ENCODE results near the gene RTF1.

Gene RTF1

DNA sequence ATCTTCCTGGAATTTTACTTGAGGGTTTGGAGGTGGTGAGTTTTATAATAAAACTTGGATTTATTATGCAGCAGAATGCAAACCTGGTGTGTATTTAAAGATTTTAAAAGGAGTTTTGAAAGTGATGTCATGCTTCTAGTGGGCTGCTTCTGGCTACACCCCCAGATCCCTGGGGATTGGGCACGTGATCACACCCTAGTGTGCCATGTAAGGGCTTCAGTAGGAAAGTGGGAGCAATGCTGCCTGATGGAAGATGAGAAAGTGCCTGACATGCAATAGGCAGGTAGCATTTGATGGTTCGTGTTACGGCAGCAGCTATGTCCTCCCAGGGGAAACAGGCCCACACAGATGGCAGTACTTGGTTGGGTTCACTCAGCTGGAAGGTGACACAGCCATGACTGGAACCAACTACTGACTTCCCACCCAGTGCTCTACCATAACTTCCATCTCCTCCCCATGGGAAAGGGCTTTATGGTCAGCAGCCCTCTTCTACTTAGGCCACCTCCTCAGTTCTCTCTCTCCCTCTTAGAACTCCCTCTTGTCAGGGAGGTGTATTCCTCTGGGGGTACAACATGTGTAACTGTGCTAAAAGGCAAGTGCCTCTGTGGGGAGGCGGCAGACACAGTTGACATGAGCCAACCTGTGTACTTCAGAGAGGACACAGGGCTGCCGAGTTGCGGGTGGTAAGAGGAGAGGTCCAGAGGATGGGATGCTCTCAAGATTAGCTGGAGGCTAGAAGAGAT lies 82.4 kb downstream of the RTF1 start:
- no peak for TF ChIP-seq CTCF (IDR thresholded peaks at IDR 0.05; ENCODE audit: low read depth, low read length)
- no peak for DNase-seq (ENCODE audit: low read depth, low spot score)
- H3K4me3 ChIP-seq (ENCODE audit: low read depth, low read length): no peak overlapping the region
- in situ Hi-C loops (cut with HindIII; ENCODE audit: low sequenced_read_pairs): no loop called here

GRCh38 chr15:41501191-41501917 lies 84.5 kb downstream of the RTF1 start:
- in situ Hi-C loops (cut with HindIII; ENCODE audit: low sequenced_read_pairs): no loop called here
- peak overlapping the region; percentile 13 for H3K4me3 ChIP-seq (ENCODE audit: low read depth, low read length)
- TF ChIP-seq CTCF (IDR thresholded peaks at IDR 0.05; ENCODE audit: low read depth, low read length): no peak
- DNase-seq (ENCODE audit: low read depth, low spot score): no peak

GRCh38 chr15:41501931-41502794 lies 85.3 kb downstream of the RTF1 start:
- H3K4me3 ChIP-seq (ENCODE audit: low read depth, low read length): no peak overlapping the region
- no peak for DNase-seq (ENCODE audit: low read depth, low spot score)
- in situ Hi-C loops (cut with HindIII; ENCODE audit: low sequenced_read_pairs): no loop called here
- no peak for TF ChIP-seq CTCF (IDR thresholded peaks at IDR 0.05; ENCODE audit: low read depth, low read length)

GRCh38 chr15:41502795-41503668 lies 86.1 kb downstream of the RTF1 start:
- TF ChIP-seq CTCF (IDR thresholded peaks at IDR 0.05; ENCODE audit: low read depth, low read length): no peak
- no peak overlapping the region for H3K4me3 ChIP-seq (ENCODE audit: low read depth, low read length)
- DNase-seq (ENCODE audit: low read depth, low spot score): no peak
- in situ Hi-C loops (cut with HindIII; ENCODE audit: low sequenced_read_pairs): no loop called here

- in situ Hi-C loops (cut with HindIII; ENCODE audit: low sequenced_read_pairs): no loop called here
- no peak for DNase-seq (ENCODE audit: low read depth, low spot score)
- TF ChIP-seq CTCF (IDR thresholded peaks at IDR 0.05; ENCODE audit: low read depth, low read length): no peak
- no peak overlapping the region for H3K4me3 ChIP-seq (ENCODE audit: low read depth, low read length)
These were observed 86.7 kb downstream of the RTF1 start for GRCh38 chr15:41503669-41504010.
